ENCODE data around the gene ARHGAP26. TPM values are rescaled to one million over a fixed set of nuclear protein-coding genes. Genes with fewer than 3 reads are reported as not detected.

The ARHGAP26 gene
- polyA plus RNA-seq, 3 donors: 26.5 to 56.8 (median 28.7) TPM

- no peak overlapping the region for H3K27ac Mint-ChIP-seq
- H3K4me3 Mint-ChIP-seq: no peak overlapping the region
- H3K9me3 Mint-ChIP-seq: no peaks in the 10 kb centered on the region
- Histone ChIP-seq H3K9ac (ENCODE audit: insufficient read depth, low read length, poor library complexity, severe bottlenecking) (no peak overlapping the region), H3K36me3 (replicated peaks in 1 of 2; ENCODE audit: control insufficient read depth in 1 of 2, insufficient read depth in 2 of 2, low read length in 2 of 2) (peaks cover 4 to 12% of the 10 kb centered on the region in 2 donors), H3K79me2 (ENCODE audit: insufficient read depth, low read length) (peaks cover 95% of the 10 kb centered on the region), H3K4me1 (ENCODE audit: control insufficient read depth in 1 of 2, insufficient read depth in 2 of 2, low read length in 2 of 2) (peaks cover 53 to 65% of the 10 kb centered on the region in 2 donors), H3K27ac (ENCODE audit: low read depth in 1 of 2, low read length in 2 of 2) (peak overlapping the region in 1 of 2 donors; percentile 67), H3K4me3 (replicated peaks in 1 of 3; ENCODE audit: low read depth in 2 of 3, low read length in 3 of 3) (no peak overlapping the region), H2AFZ (ENCODE audit: insufficient read depth, low read depth, low read length, poor library complexity, severe bottlenecking) (no peak overlapping the region), H3K4me2 (replicated peaks; ENCODE audit: extremely low read depth, low read length, poor library complexity, severe bottlenecking) (no peak overlapping the region), H3K9me3 (replicated peaks in 1 of 2; ENCODE audit: control insufficient read depth in 1 of 2, insufficient read depth in 1 of 2, low read length in 2 of 2) (no peaks in the 10 kb centered on the region), H4K20me1 (ENCODE audit: insufficient read depth, low read length) (peaks cover 88% of the 10 kb centered on the region), H3K27me3 (ENCODE audit: control insufficient read depth in 2 of 2, insufficient read depth in 2 of 2, low read length in 2 of 2) (no peaks in the 10 kb centered on the region)
- no peak for TF ChIP-seq CTCF (IDR thresholded peaks at IDR 0.05)
- intact Hi-C loops (cut with micrococcal nuclease): loop anchor here in 1 of 2 donors (5.0 kb wide), 1 partner anchor 67 kb away; the partner anchor contains the start of gene ARHGAP26
- no peak for DNase-seq
- H3K36me3 Mint-ChIP-seq: peaks cover 24 to 34% of the 10 kb centered on the region in 2 donors
- WGBS (ENCODE audit: insufficient coverage): no CpG with 5 or more reads among the region's 5 CpGs
- peaks cover 73% of the 10 kb centered on the region for H3K4me1 Mint-ChIP-seq
- no peaks in the 10 kb centered on the region for H3K27me3 Mint-ChIP-seq (ENCODE audit: low read depth in 3 of 3)
These were observed 68.7 kb downstream of the ARHGAP26 start for GRCh38 chr5:142838845-142839244.

GRCh38 chr5:142839711-142840346, 69.7 kb downstream of the ARHGAP26 start:
- H3K36me3 Mint-ChIP-seq: peaks cover 18 to 31% of the 10 kb centered on the region in 2 donors
- Histone ChIP-seq H3K9me3 (replicated peaks in 1 of 2; ENCODE audit: control insufficient read depth in 1 of 2, insufficient read depth in 1 of 2, low read length in 2 of 2) (no peaks in the 10 kb centered on the region), H4K20me1 (ENCODE audit: insufficient read depth, low read length) (peaks cover 88% of the 10 kb centered on the region), H3K9ac (ENCODE audit: insufficient read depth, low read length, poor library complexity, severe bottlenecking) (no peak overlapping the region), H3K79me2 (ENCODE audit: insufficient read depth, low read length) (peaks cover 95% of the 10 kb centered on the region), H2AFZ (ENCODE audit: insufficient read depth, low read depth, low read length, poor library complexity, severe bottlenecking) (no peak overlapping the region), H3K4me1 (ENCODE audit: control insufficient read depth in 1 of 2, insufficient read depth in 2 of 2, low read length in 2 of 2) (peaks cover 62 to 75% of the 10 kb centered on the region in 2 donors), H3K27ac (ENCODE audit: low read depth in 1 of 2, low read length in 2 of 2) (peak overlapping the region in 1 of 2 donors; percentile 67), H3K4me2 (replicated peaks; ENCODE audit: extremely low read depth, low read length, poor library complexity, severe bottlenecking) (peak overlapping the region; percentile 11), H3K4me3 (replicated peaks in 1 of 3; ENCODE audit: low read depth in 2 of 3, low read length in 3 of 3) (no peak overlapping the region), H3K27me3 (ENCODE audit: control insufficient read depth in 2 of 2, insufficient read depth in 2 of 2, low read length in 2 of 2) (no peaks in the 10 kb centered on the region), H3K36me3 (replicated peaks in 1 of 2; ENCODE audit: control insufficient read depth in 1 of 2, insufficient read depth in 2 of 2, low read length in 2 of 2) (peaks cover 4% of the 10 kb centered on the region in 2 donors)
- TF ChIP-seq CTCF (IDR thresholded peaks at IDR 0.05): no peak
- peak overlapping the region; percentile 54 to 88 (median 79) for H3K27ac Mint-ChIP-seq
- WGBS (ENCODE audit: insufficient coverage): 37% methylated on average over 4 of the region's 6 CpGs
- H3K27me3 Mint-ChIP-seq (ENCODE audit: low read depth in 3 of 3): no peaks in the 10 kb centered on the region
- intact Hi-C loops (cut with micrococcal nuclease): loop anchor here (5.0 kb wide), 2 partner anchors 33 to 68 kb away; partner anchors contain the start of gene ARHGAP26 (in 1 of the 2)
- H3K4me3 Mint-ChIP-seq: no peak overlapping the region
- peaks cover 83% of the 10 kb centered on the region for H3K4me1 Mint-ChIP-seq
- peak; percentile 51 to 89 (median 58) for DNase-seq
- H3K9me3 Mint-ChIP-seq: no peaks in the 10 kb centered on the region
